Cerebellar cortex (tissue), 1 donor: ENCODE measurements around the gene TMEM154.

Source experiments
- DNase-seq: peaks from one replicate; pipeline ENCODE4 v3.0.0-alpha.2; 2015; ENCODE audit warnings: low spot score

The TMEM154 gene

DNA sequence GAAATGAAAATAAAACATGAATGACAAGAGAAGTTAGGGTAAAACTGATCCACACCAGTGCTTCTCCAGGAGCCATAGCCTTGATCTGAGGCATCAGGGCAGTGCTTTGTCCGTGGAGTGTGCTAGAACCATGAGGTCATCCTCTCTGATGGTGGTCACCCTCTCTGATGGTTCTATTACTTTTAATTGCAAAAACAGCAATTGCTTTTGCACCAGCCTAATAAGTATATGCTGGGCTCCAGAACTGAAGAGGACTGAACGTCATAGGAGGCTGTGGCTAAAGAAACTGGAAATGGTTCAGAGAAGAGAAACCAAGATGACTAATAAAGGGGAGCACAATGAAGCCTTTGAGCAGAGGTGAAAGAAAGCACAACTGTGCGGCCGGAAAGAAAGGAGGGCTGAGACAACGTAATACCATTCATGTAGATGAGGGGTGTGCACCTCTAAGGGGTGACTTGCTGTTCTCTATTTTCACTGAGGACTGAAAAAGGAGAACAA, 17.0 kb upstream of the TMEM154 start:
- DNase-seq: no peak

DNA sequence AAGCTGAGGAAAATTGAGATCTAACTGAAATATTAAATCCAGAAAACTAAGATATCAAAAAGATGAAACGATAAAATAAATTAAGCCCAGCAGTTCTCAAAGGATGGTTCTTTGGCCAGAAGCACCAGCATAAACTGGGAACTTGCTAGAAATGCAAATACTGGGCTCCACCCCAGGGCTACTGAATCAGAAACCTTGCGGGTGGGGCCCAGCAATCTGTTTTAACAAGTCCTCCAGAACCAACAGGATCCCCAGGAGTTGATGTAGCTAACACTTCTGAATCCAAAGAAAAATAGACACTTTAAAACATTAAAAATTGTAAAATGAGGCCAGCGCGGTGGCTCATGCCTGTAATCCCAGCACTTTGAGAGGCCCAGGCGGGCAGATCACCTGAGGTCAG, 14.1 kb upstream of the TMEM154 start:
- no peak for DNase-seq

DNA sequence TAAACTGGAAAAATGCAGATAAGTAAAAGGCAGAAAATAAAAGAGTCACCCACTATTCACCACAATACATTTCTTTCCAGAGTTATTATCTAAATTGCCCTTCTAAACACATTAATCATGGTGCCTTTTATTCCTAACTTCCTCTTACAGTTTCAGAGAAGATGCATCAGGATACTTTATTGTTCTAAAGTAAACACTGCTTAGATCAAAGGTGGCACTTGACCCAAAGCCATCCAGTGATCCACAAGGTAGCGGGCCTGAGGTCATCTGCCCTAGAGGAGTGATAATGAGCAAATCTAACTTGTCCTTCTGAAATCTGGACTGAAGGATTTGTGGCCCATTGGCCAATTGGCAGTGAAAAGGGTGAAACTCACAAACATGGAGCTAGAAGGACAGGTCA, 12.0 kb upstream of the TMEM154 start:
- DNase-seq: no peak

DNA sequence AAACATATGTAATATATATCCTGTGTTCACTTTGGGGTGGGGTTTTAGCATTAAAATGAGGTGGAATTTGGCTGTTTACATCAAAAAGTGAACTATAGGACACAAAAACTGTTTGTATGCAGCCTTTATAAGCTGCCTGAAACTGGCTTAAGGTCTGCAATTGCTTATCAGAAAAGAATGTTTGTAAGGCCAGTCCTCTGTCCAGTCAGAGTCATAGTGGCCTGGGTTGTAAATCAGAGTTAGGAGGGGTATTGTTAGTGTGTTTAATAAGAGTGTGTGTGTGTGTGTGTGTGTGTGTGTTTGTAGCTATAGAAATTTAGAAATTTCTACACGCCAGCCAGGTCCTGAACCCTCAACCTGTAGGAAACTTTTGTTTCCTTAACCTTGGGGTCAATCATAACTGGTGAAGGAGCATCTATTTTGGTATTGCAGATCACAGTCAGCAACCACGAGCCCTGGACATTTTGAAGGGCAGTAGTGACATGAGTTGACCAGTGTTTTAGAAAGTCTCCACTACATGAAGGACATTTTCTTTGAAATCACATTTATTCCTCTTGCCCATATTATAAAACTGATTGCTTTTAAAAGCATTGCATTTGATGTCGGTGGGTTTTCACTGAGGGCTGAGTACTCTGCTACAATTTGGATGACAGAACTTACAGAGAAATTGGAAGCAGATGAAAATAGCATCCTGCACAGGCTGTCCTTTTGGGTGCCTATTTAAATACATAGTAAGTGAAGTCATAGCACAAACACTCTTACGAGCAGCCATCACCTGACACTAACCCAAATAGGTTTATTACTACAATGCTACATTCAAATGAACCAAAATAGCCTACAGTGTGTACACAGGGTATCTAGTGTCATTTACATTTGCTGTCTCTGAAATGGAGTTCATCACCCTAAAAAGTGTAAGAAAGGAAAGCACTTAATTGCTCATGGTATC, 11.2 kb upstream of the TMEM154 start:
- no peak for DNase-seq

DNA sequence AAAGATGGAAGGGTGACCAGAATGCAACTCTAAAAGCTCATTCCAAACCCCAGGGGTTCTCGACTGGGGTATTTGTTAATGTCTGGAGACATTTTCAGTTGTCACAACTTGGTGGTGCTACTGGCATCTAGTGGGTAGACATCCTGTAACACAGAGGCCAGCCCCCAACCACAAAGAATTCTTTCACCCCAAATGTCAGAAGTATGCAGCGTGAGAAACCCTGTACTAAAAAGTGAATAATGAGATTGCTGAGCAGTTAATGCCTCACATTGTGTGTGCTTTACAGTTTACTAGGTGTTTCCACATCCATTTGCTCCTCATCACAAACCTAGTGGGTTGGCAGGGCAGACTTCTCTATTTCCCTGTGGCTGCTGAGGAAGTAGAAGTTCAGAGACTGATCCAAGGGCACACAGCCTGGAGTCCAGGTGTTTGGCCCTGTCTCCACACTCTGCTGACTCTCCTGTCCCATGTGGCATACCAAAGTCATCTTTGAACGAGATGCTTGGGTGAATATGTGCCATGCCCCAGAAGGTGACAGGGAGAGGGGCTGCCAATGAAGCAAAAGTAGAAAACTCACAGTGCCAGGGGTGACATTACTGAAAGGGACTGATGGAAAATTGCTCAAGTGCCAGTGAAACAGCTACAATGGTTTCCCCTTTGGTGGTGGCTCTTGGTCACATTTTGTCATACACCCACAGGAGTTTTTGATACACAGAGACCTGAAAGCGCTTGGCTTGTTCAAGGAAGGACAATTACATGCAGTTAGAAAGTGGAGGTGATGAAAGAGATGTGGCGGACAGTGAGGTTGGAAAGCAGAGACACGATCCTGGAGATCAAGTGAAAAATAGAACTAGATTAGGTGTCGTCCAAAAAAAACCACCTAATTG, 10.1 kb upstream of the TMEM154 start:
- DNase-seq: no peak

DNA sequence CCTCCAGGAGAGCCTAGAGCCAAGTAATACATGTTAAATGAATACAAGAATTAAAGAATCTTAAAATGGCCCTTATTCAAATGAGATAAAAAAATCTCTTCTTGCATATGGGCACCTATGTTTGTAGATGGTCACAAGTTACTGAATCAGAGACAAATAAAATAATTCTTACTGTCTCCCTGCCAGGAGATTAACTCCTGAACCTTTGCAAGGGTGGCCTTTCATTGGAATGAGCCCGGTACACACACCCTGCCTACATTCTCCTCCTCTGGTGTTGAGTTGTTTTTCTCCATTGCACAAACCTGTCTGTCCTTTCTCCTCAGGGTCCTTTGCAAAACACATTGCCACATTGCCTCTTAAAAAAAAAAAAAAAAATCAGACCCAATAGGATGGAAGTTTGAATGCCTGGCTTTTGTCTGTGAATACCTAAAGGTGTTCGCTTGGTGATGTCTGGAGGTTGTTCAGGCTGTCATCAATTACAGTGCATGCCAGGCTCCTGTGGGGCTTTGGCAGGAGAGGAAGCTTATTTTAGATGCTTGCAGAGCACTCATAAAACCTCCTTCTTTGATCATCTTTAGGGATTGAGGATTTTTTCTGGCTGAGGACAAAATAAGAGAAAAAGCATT, 8.3 kb upstream of the TMEM154 start:
- DNase-seq: no peak

DNA sequence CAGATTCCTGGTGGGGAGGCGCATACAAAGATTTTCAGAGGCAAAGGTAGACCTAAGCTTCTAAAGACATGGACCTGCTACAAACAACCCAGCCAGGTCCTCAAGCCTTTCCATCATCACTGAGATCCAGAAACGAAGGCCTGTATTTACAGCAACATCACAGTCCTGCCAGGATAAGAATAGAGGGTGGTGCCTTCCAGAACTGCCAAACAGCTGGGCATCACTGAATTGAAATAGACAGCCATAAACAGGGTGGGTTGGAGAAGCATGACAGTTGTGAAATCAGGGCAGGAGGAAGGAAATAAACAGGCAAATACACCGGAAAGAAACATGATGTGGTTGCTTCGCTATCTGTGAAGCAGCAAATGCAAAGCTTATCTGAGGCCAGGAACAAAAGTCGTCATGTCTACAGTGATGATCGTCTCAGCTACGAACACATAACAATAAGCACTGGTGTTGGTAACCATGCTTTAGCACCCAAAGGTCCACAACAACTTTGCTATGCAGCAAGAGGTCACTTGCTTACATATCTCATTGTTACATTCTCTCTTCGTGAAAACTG, 6.7 kb upstream of the TMEM154 start:
- no peak for DNase-seq

DNA sequence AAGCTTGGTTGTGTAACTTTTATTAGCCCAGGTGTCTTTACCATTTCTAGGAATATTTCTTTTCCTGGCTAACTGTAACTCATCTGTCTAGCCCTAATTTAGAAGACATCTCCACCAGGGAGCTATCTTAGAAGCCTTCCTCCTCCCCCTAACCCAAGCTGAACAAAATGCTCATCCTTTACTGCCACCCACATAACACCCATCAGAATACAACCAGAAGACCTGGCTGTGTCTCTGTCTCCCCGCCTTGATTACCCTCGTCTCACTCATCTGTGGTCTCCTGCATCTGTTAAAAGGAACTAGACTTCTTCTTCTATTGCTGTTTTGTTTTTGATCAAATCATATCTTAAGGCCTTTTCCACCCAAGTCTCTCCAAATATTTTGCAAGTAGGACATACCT, 4.8 kb upstream of the TMEM154 start:
- DNase-seq: no peak

DNA sequence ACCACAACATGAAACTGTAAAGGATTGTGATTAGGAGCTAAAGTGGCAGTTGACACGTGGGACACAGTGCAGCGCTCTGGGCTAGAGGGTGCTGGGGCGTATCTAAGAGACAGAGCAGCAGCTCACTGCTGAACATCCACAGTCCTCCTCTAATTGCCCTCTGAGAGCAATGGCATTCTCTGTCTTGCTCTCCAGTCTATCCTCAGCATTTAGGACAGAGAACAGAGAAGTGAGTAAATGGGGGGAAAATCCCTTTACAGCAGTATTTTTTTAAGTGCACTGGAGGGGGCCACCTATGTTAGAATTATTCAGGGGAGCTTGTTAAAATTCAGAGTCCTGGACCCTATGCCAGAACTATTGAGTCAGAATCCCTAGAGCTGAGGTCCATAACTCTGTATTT, 4.2 kb upstream of the TMEM154 start:
- DNase-seq: no peak

DNA sequence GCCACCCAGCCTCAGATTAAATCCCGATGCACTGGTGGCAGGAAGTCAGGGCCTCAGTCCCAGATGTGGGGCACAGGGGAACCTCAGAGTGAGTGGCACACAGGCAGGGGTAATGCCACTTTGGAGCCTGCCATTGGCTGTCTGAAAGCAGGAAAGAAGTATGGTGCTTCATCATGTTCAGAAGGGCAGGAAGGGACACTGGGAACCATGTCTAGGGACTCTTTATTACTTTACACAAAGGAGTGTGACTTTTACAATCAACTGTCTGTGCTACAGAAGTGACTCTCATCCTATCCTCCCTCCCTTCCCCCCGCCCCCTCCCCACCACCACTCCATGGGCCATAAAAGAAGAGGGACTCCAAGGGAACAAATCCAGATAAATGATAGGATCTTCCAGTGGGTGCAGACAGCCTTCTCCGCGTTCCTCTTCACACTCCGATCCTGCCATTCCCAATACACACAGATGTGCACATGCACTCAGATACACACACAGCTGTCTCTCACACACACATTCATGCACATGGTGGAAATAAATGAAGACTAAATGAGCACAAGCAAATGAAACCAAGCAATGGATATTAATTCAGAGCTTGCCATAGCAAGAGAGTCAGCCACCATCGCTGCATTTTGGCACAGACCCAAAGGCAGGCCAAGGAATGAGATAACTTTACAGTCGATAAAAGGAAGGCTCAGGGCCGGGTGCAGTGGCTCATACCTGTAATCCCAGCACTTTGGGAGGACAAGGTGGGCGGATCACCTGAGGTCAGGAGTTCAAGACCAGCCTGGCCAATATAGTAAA, 2.5 kb upstream of the TMEM154 start:
- DNase-seq: no peak

DNA sequence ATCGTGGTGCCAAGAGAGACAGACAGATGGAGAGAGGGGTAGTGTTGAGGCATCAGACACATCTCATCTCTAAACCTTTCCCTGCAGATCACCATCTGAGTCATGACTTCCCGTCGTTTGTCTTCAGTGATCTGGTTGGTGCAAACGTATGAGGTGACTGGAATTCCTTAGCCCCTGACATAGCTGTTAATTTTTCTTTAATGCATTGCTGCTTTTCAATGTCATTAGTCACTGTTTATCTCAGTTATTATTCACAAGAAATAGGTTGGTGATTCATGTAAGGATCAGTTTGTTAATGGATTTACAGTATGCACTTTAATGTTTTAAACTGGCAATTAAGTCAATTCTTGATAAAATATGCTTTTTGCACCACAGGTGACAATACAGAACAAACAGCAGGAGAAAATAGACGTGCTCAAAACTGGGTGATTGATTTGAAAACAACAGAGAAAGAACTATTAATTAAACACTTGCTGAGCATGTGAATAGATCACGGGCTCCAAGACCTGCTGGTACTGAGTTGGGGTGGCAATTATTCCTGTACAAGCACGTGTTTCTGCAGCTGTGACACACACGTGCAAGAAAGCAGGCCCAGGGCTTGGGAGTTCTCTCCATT, 1.3 kb upstream of the TMEM154 start:
- no peak for DNase-seq

DNA sequence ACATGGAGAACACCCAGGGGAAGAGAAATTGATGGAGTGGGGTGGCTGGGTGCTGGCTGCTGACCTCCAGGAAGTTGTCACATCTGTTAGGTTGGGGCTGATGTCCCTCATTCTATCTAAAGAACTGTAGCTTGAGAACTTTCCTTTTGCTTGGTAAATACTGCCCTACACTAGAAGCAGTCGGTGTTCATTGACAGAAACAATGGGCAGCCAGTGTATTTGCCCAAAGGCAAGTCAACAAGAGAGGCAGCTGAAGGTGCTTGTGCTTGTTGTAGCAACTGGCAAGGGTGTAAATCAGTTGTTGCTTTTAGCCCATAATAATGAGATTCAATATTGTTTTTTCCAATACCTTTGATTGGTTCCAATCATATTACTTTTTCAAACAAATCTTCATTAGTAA, 956 bp downstream of the TMEM154 start:
- no peak for DNase-seq

DNA sequence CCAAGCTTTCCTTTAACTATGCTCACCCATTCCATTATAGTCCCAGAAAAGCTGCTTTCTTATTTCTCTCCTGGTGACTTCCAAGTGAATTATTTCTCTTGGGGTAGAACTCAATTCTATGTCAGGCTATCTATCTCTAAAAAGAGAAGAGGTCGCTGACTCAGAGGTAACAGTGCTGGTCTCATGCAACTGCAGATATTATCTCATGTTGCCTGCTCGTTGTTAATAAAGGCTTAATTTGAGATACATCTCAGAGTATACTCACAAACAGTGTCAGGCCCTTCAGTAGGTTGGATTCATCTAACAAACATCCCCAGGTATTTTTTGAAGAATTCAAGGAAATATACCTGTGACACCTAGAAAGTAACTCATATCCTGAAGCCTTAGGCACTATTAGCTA, 2.7 kb downstream of the TMEM154 start:
- DNase-seq: no peak

DNA sequence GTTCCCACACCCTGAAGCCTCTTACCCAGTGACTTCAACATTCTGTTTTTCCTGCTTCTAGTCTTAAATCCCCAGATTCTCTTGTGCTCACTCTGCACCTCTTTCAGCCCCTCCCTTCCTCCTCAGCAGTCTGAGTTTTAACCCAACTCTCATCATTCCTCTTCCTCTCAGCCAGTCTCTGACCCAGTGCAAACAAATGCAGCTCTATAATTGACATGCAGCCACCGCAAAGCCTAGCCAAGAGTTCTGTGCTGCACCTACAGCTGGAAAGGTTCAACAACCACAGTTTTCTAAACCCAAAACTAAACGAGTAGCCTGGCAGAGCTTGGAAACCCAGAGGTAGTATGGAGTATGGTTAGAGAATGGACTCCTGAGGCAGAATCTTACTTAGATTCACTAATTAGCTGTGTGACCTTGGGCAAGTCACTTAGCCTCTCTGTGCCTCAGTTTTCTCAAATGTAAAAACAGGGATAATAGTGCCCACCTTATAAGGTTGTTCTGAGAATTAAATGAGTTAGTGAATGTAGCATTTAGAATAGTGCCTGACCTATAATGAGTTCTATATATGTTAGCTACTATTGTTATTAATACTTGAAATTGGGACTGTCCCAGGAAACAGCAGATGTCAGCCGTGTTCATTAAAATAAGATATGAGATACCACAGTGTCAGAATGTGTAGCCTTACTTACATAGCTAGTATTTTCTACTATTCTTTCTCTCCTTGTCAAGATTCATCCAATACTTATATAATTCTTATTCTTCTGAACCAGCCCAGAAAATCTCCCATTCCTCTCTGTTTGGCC, 3.5 kb downstream of the TMEM154 start:
- no peak for DNase-seq

DNA sequence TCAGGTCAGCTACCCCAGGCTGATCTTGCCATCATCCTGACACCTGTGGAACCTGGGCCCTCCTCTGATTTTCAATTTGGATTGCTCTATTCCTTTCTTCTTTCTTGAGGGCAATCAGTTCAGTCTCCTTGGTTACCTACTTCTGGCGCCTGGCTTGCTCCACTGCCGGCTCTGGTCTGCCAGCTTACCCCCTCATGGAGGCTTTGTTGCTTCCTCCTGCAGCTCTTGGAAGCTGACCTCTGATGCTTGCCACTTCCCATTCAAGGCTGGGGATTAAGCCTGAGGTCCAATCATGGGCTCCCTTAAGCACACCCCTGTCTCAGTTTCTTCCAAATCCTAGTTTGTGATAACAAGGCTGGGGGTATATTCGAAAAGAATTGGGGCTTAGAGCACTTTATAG, 5.4 kb downstream of the TMEM154 start:
- DNase-seq: no peak

DNA sequence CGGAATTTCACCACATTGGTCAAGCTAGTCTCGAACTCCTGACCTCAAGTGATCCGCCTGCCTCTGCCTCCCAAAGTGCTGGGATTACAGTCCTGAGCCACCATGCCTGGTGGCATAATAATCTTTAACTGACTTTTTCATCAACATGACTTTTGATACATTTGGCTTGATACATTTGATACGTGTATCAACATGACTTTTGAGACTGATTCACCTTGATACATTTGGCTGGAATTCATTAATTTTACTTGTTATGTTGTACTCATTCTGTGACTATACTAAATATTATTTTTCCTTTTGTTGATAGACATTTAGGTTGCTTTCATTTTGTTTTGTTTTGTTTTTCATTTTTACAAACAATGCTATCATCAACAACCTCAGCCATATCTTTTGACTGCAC, 6.3 kb downstream of the TMEM154 start:
- DNase-seq: no peak

DNA sequence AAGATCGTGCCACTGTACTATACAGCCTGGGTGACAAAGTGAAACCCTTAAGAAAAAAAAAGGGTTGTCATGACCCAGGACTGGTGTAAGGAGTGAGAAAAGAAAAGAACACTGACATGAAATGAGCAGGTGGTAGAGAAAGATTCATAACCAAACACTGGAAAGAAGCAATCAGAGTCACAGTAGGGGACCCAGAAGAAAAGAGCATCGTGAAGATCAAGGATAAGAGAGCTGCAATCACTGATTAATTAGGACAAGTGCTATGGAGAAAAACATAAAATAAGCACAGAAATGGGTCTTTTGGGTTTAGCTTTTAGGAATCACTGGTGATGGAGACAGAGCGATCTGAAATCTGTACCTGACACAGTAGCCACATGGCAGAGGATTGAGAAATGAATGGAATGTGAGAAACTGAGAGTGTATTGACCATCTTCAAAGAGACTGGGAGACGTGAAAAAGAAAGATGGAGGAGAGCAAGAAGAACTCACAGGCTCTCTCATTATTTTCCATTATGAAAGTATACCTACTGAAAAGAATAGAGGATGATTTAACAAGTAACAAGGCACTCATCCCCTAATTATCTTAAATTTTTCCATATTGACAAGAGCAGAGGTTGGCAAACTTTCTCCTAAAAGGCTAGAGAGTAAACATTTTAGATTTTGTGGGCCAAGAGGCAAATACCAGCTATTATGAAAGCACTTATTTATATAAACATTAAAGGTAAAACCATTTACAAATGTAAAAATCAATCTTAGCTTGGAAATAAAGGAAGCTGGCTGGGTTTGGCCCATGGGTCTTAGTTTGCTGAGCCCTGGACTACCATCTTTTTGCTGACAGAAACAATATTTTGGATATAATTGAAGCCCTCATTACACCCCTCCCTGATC, 7.3 kb downstream of the TMEM154 start:
- no peak for DNase-seq

DNA sequence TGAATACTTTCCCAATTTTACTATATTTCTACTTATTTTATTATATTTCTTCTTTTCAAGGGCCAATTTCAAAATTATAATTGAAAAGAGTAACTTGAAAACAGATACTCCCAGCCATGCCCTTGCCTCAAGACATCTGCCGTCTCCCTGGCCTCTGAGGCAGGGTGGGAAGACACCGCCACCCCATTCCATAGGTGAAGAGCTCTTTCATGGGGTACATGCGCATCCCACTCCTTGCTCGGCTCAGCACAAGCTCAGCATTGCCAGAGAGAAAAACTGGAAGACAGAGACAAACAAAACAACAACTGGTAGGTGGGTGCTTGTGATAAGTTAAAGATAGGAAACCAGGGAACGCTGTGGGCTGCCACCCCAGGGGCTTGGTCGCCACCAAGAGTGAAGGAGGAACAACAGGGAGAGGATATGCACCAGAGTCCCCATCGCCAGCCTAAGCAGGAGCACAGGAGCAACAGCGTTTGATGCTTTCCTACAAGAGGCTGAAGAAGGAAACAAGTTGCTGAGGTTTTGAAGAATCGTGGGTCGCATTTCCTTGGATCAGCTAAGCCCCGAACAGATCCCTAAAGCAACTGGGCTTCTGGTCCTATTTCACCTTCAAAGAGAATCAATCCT, 11.3 kb downstream of the TMEM154 start:
- no peak for DNase-seq
